GM21526 (cell line): Measurements from ENCODE around the gene SULT2B1.
"Not testable (repeated sequence)": the region's sequence is repeated elsewhere in the genome, so short reads cannot be mapped to it uniquely, and the experiment has no call there.

Source experiments
- ATAC-seq: cut with Tn5 transposase; IDR thresholded peaks from one replicate; pipeline ENCODE4 v1.9.1; 2021; ENCODE audit warnings: moderate library complexity; ENCODE audit not compliant: unreplicated experiment, low FRiP score

The SULT2B1 gene

GRCh38 chr19:48556163-48556562 lies 4.2 kb downstream of the SULT2B1 start:
- no peak for ATAC-seq

- no peak for ATAC-seq
Observed at GRCh38 chr19:48556825-48557224, 4.9 kb downstream of the SULT2B1 start.

GRCh38 chr19:48558018-48558684 lies 6.2 kb downstream of the SULT2B1 start:
- ATAC-seq: no peak

GRCh38 chr19:48560095-48560530 lies 8.1 kb downstream of the SULT2B1 start:
- ATAC-seq: no peak

- ATAC-seq: no peak
Observed at GRCh38 chr19:48561412-48561811, 9.4 kb downstream of the SULT2B1 start.

- ATAC-seq: no peak
Observed at GRCh38 chr19:48565090-48565489, 13.1 kb downstream of the SULT2B1 start.

GRCh38 chr19:48568345-48568886 lies 16.4 kb downstream of the SULT2B1 start:
- no peak for ATAC-seq

- ATAC-seq: no peak
Observed at GRCh38 chr19:48569814-48570213, 17.8 kb downstream of the SULT2B1 start.

GRCh38 chr19:48571378-48572162 lies 19.6 kb downstream of the SULT2B1 start:
- ATAC-seq: no peak

GRCh38 chr19:48573163-48573505 lies 21.2 kb downstream of the SULT2B1 start:
- no peak for ATAC-seq

GRCh38 chr19:48575931-48576622 lies 24.1 kb downstream of the SULT2B1 start:
- ATAC-seq: no peak

GRCh38 chr19:48577908-48578307 lies 25.9 kb downstream of the SULT2B1 start:
- not testable (repeated sequence) for ATAC-seq

- no peak for ATAC-seq
Observed at GRCh38 chr19:48578891-48579290, 26.9 kb downstream of the SULT2B1 start.

GRCh38 chr19:48582168-48582567 lies 30.2 kb downstream of the SULT2B1 start:
- no peak for ATAC-seq

GRCh38 chr19:48587387-48587786 lies 35.4 kb downstream of the SULT2B1 start:
- ATAC-seq: no peak

- no peak for ATAC-seq
Observed at GRCh38 chr19:48588670-48589401, 36.9 kb downstream of the SULT2B1 start.

GRCh38 chr19:48591021-48591420 lies 39.0 kb downstream of the SULT2B1 start:
- ATAC-seq: no peak

- no peak for ATAC-seq
Observed at GRCh38 chr19:48595171-48595570, 43.2 kb downstream of the SULT2B1 start.

GRCh38 chr19:48595833-48596232 lies 43.9 kb downstream of the SULT2B1 start:
- no peak for ATAC-seq

- ATAC-seq: no peak
Observed at GRCh38 chr19:48596237-48596636, 44.3 kb downstream of the SULT2B1 start.
